OCI-LY7 (cell line): ENCODE measurements around the gene ZSWIM1.

Source experiments
- CTCF ChIP-seq: fragments of 200-600 bp; sonication (generic); conservative IDR thresholded peaks from 2 replicates; pipeline ENCODE4 v1.5.1; 2014; ENCODE audit warnings: mild to moderate bottlenecking, antibody characterized with exemption, low read length, moderate library complexity, mixed read lengths
- EZH2phosphoT487 ChIP-seq: fragments of 200-600 bp; sonication (generic); IDR thresholded peaks from 2 replicates; pipeline ENCODE4 v1.6.1; 2018; ENCODE audit warnings: low read depth, borderline replicate concordance, mild to moderate bottlenecking, mixed run types, antibody characterized with exemption, low read length, moderate library complexity, mixed read lengths

GRCh38 chr20:45890985-45891983 lies 10.3 kb downstream of the ZSWIM1 start, which contains the start of the genes CTSA and NEURL2:
- no peak for TF ChIP-seq CTCF
- TF ChIP-seq EZH2phosphoT487: no peak
